Stimulated activated CD4-positive, alpha-beta T cell treated with anti-CD3 and anti-CD28 coated beads, Interleukin-2, amount 100 ng/mL, for 24 hours (primary cell): ENCODE results near the gene TMEM168.
"Not testable (repeated sequence)": the region's sequence is repeated elsewhere in the genome, so short reads cannot be mapped to it uniquely, and the experiment has no call there.

Experiments used
- DNase-seq, 2 donors: peaks; one replicate each; pipeline ENCODE4 v3.0.0-alpha.2; 2020

TMEM168 gene

GRCh38 chr7:112781110-112781509, 9.1 kb downstream of the TMEM168 start:
- DNase-seq, result no peak

DNA sequence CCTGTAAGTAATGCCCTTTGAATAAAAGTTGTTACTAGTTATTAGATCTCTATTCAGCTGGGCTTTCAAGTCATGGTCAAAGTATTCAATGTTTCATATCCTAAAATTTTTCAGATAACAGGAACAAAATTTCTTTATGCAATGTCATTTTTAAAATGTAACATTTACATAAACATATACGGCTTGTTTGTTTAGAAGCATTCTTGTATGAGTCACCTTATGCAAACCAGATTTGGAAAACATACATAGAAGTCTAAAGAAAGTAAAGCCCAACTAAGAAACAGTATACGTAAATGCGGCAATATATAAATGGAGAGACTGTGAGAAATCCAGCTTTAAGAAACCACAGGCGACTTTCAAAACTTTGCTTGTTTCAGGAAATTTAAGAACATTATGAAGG, 10.5 kb downstream of the TMEM168 start:
- no peak for DNase-seq

GRCh38 chr7:112777406-112777805, 12.8 kb downstream of the TMEM168 start:
- no peak for DNase-seq

DNA sequence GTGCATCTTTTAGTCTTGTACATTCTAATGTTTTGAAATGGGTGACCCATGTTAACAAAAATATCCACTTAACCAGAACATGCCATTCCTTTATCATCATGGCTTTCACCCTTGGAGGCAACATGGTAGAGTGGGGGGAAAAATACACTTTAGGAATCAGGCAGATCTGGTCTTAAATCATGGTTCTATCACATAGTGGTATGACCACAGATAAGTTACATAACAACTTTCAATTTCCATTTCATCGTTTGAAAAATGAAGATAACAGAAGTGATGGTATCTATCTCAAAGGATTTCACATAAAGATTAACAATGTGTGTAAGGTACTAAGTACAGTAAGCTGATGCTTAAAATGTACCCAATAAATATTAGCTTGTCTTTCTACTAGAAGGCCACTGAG, 19.0 kb downstream of the TMEM168 start:
- DNase-seq, result no peak

DNA sequence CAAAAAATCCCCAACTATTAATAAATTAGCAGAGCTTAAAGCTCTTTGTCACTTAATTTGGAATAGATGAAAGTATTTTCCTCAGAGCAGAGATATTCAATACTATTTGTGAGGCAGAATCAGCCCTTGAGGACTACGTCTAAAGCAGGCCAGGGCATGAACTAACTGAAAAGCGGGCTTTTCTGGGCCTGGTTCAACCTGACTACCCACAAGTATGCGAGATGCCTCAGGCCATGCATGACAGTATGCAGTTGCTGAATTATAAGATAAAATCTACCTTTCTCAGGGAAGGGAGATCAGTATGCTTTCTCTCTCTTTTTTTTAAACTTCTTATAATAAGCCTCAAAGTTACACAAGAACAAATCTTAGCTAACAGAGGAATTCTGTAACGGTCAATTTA, 20.1 kb downstream of the TMEM168 start:
- DNase-seq, result no peak

- no peak for DNase-seq
Measured at GRCh38 chr7:112765105-112765504, 25.1 kb downstream of the TMEM168 start.

GRCh38 chr7:112763996-112764395, 26.2 kb downstream of the TMEM168 start:
- DNase-seq, result no peak

GRCh38 chr7:112763298-112763697, 26.9 kb downstream of the TMEM168 start:
- no peak for DNase-seq

GRCh38 chr7:112759905-112760304, 30.3 kb downstream of the TMEM168 start:
- no peak for DNase-seq

DNA sequence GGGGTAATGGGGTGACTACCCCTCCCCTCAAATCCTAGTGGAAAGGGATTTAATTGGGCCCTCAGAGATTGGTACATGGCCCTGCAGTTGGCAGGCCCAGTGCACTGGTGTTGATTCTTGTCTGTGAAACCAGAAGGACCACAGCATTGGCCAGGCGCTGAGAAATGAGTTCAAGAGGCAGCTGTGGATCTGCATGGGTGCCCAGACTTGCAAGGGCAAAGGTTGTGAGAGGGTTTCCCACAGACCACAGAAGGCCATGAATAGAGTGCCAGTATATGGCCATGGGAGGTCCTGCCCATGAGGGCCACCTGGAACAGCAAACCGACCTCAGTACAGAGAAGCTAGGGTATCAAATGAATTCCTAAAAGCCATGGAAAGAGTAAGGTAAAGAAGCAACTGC, 32.9 kb downstream of the TMEM168 start:
- no peak for DNase-seq

DNA sequence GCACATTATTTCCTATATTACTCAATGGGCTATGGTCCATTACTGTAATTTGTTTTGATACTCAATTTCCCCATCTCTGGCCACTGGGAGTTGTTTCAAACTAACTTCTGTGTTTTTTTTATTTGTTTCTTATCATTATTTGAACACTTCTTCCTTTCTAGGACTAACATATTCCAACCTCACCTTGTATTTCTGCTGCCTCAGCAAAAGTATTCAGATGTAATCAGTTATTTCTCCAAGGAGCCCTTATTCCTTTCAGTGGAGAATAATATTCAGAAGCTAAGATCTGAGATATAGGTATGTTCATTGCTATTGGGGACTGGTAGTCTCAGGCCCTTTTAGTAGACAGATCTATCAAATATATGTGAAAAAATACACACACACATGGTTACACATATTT, 36.9 kb downstream of the TMEM168 start:
- DNase-seq, result no peak

- DNase-seq, result no peak
Measured at GRCh38 chr7:112752576-112752975, 37.6 kb downstream of the TMEM168 start.

DNA sequence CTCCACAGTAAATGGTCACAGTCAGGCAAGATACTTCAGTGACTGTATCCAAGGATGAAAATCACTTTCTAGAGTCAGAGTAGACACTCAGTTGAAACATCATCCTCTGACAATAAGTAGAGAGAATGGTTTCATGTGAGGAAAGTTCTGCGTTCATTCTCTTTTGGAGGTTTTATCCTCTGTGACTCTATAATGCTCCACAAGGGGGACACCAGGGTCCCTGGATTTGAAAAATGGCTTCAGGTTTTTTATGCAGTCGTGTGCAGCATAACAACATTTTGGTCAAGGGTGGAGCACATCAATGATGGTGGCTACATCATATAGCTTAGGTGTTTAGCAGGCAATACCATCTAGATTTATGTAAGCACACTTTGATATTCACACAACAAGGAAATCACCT, 40.4 kb downstream of the TMEM168 start:
- no peak for DNase-seq

DNA sequence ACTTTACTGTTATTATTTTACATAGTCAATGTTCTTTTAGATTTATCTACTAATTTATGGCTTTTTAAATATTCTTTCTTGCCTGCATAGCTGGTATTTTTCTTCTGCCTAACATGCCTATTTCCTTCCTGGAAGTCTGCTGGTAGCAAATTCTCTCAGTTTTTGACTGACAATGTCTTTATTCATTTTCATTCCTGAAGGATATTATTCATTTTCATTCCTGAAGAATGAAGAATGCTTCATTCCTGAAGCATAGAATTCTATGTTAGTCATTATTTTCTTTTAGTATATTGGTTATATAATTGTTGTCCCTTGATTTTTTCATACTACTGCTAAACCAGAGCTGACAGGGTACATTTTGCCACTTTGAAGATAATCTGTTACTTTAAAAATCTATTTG, 41.8 kb downstream of the TMEM168 start:
- no peak for DNase-seq

DNA sequence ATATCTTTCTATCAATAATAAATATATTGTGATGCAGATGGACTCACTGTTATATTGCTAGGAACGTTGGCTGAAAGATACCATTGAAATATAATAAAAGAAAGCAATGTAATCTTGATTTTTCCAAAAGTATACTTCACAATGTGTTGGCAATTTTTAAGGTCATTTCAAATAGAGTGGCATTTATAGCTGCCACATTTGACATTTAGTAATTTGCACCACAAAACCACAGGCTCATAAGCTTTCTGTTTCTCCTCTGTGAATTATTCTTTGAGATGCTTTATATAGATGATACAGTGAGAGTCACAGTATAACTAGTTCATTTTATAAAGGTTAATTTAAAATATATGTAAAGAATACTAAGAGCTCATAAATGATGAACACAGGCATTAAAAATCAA, 44.6 kb downstream of the TMEM168 start:
- no peak for DNase-seq

DNA sequence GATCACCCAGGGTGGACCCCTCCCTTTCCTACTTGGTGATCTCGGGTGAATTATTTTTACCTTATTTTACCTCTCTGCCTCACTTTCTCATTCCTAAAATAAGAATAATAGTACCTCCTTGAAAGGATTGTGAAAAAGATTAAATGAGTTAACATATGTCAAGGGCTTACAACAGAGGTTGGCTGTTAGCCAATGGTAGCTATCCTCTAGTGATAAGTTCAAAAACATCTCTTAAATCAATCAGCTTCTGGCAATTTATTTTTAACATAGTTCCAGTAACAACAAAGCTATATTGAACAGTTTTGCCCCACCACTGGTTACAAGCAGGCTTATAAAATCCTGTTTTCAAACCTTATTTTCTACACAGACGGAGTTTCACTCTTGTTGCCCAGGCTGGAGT, 45.4 kb downstream of the TMEM168 start:
- DNase-seq, result no peak

DNA sequence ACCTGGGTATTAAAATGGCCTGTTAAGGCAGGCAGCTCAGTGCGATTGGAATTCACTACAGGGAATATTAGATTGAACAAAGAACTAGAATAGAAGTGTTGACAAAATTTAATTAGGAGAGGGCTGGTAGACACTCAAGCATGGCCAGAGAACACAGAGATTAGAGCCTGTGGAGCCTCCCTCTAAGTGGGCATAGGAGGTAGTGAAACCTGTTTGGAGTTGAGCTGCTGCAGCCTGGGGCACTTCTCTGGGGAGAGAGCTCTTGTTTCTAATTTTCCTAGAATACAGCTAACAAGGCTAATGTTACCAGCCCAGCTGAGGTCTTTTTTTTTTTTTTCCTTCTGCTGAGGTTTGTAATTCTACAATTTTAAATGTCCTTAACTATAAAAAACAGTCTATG, 46.4 kb downstream of the TMEM168 start:
- DNase-seq, result no peak

- no peak for DNase-seq
Measured at GRCh38 chr7:112740667-112741066, 49.5 kb downstream of the TMEM168 start.

GRCh38 chr7:112739436-112740180, 50.6 kb downstream of the TMEM168 start:
- no peak for DNase-seq

DNA sequence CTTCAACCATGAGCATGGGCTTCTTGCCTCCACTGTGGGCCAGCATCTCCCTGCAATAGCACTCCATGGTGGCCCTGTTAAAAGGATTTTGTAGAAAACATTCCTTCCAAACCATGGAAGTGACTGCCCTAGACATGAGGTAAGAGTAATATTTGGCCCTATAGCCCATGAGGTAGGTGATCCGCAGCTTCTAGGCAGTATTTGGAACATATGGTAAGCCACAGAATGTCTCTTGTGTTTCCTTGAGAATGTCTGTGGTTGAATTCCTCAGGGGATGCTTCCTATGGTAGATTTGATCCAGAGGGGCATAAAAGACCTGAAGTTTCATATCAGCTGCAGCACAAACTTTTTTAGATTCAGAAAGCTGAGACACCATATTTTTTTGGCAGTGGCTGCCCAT, 54.9 kb downstream of the TMEM168 start:
- DNase-seq, result no peak

DNA sequence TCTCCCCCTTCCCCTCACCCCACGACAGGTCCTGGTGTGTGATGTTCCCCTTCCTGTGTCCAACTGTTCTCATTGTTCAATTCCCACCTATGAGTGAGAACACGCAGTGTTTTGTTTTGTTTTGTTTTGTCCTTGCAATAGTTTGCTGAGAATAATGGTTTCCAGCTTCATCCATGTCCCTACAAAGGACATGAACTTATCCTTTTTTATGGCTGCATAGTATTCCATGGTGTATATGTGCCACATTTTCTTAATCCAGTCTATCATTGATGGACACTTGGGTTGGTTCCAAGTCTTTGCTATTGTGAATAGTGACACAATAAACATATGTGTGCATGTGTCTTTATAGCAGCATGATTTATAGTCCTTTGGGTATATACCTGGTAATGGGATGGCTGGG, 58.9 kb downstream of the TMEM168 start:
- DNase-seq, result not testable (repeated sequence)

GRCh38 chr7:112726076-112726475, 64.1 kb downstream of the TMEM168 start:
- DNase-seq, result no peak

- DNase-seq, result no peak
Measured at GRCh38 chr7:112723416-112723815, 66.8 kb downstream of the TMEM168 start.

GRCh38 chr7:112721366-112721765, 68.8 kb downstream of the TMEM168 start:
- DNase-seq, result no peak

GRCh38 chr7:112715525-112715924, 74.7 kb downstream of the TMEM168 start:
- no peak for DNase-seq
